HEK293 (cell line): ENCODE measurements around the gene CDC20.

ENCODE experiments used
- CTCF ChIA-PET: fragments of 350-600 bp; formaldehyde crosslinking; extraction: SDS; loops from one replicate; lab custom pipeline; 2021; ENCODE audit warnings: antibody characterized with exemption; lab: Yijun Ruan, JAX
- POLR2A ChIA-PET: fragments of 300-600 bp; formaldehyde crosslinking; extraction: SDS; loops from one replicate; lab custom pipeline; 2020; ENCODE audit warnings: antibody characterized with exemption, inconsistent platforms; lab: Yijun Ruan, JAX
- H3K27ac ChIP-seq: fragments of 200-500 bp; sonication (Bioruptor generic); 2 replicates; pipeline ENCODE4 v1.5.1; 2014; ENCODE audit warnings: low read depth, low read length, control low read depth, inconsistent platforms; ENCODE audit errors: extremely low read depth
- H3K36me3 ChIP-seq, 2 experiments: fragments of 200-500 bp in 1 of 2; sonication (Bioruptor generic) in 1 of 2; 1 replicate in 1 of 2; 2 replicates in 1 of 2; pipeline ENCODE4 v1.5.1; 2014 to 2017; ENCODE audit warnings: inconsistent platforms in 2 of 2, low read length in 2 of 2; ENCODE audit not compliant: control insufficient read depth in 2 of 2, insufficient read depth in 1 of 2
- H3K4me1 ChIP-seq: fragments of 200-500 bp; sonication (Bioruptor generic); 2 replicates; pipeline ENCODE4 v1.5.1; 2014; ENCODE audit warnings: mild to moderate bottlenecking, low read length, inconsistent platforms; ENCODE audit not compliant: control insufficient read depth, insufficient read depth
- H3K4me3 ChIP-seq: 2 replicates; pipeline ENCODE4 v1.5.1; 2011; ENCODE audit warnings: low read depth, mild to moderate bottlenecking, control low read depth, low read length, moderate library complexity
- H3K9me3 ChIP-seq: fragments of 200-500 bp; sonication (Bioruptor generic); 2 replicates; pipeline ENCODE4 v1.5.1; 2014; ENCODE audit warnings: low read depth, low read length, inconsistent platforms; ENCODE audit not compliant: control insufficient read depth, insufficient read depth
- BCL11A ChIP-seq: fragments of 450-650 bp; formaldehyde crosslinking; IDR thresholded peaks from 2 replicates; pipeline ENCODE4 v1.5.1; 2016; ENCODE audit warnings: low read depth, missing biosample characterization, missing genetic modification characterization
- FEZF1 ChIP-seq: fragments of 450-650 bp; formaldehyde crosslinking; IDR thresholded peaks from 2 replicates; pipeline ENCODE4 v1.5.1; 2016; ENCODE audit warnings: missing biosample characterization, missing genetic modification characterization
- HOXA7 ChIP-seq: sonication (generic); formaldehyde crosslinking; IDR thresholded peaks from 2 replicates; pipeline ENCODE4 v1.8.1; 2022; ENCODE audit warnings: missing genetic modification reagents, borderline replicate concordance
- KLF16 ChIP-seq: fragments of 450-650 bp; formaldehyde crosslinking; IDR thresholded peaks from 2 replicates; pipeline ENCODE4 v1.5.1; 2017; ENCODE audit warnings: missing biosample characterization, missing genetic modification characterization
- OSR2 ChIP-seq: fragments of 450-650 bp; formaldehyde crosslinking; IDR thresholded peaks from 2 replicates; pipeline ENCODE4 v1.5.1; 2016; ENCODE audit warnings: missing biosample characterization, missing genetic modification characterization
- SP3 ChIP-seq: fragments of 450-650 bp; formaldehyde crosslinking; IDR thresholded peaks from 2 replicates; pipeline ENCODE4 v1.5.1; 2016; ENCODE audit warnings: missing biosample characterization, missing genetic modification characterization
- TRIM28 ChIP-seq: IDR thresholded peaks from 2 replicates; pipeline ENCODE4 v1.6.1; 2011; ENCODE audit warnings: low read length, control low read depth, borderline replicate concordance
- YY2 ChIP-seq: fragments of 450-650 bp; formaldehyde crosslinking; IDR thresholded peaks from 2 replicates; pipeline ENCODE4 v1.5.1; 2016; ENCODE audit warnings: missing biosample characterization, missing genetic modification characterization
- ZNF140 ChIP-seq: fragments of 450-650 bp; formaldehyde crosslinking; IDR thresholded peaks from 2 replicates; pipeline ENCODE4 v1.5.1; 2016; ENCODE audit warnings: missing biosample characterization, missing genetic modification characterization
- ZNF211 ChIP-seq: fragments of 450-650 bp; formaldehyde crosslinking; IDR thresholded peaks from 2 replicates; pipeline ENCODE4 v1.5.1; 2016; ENCODE audit warnings: low read depth, missing biosample characterization, missing genetic modification characterization
- ZNF274 ChIP-seq, 2 experiments: fragments of 200-500 bp in 1 of 2; fragments of 450-650 bp in 1 of 2; sonication (Bioruptor generic) in 1 of 2; formaldehyde crosslinking in 1 of 2; IDR thresholded peaks; 2 replicates each; pipeline versions ENCODE4 v1.5.1 to v1.6.1; 2014 to 2016; ENCODE audit warnings: borderline replicate concordance in 1 of 2, inconsistent platforms in 1 of 2, low read length in 1 of 2, missing biosample characterization in 1 of 2, missing genetic modification characterization in 1 of 2
- ZNF366 ChIP-seq: fragments of 450-650 bp; formaldehyde crosslinking; conservative IDR thresholded peaks from 2 replicates; pipeline ENCODE4 v1.5.1; 2016; ENCODE audit warnings: missing biosample characterization, missing genetic modification characterization
- ZNF423 ChIP-seq: fragments of 450-650 bp; formaldehyde crosslinking; IDR thresholded peaks from 2 replicates; pipeline ENCODE4 v1.5.1; 2016; ENCODE audit warnings: missing biosample characterization, missing genetic modification characterization
- ZNF433 ChIP-seq: fragments of 450-650 bp; formaldehyde crosslinking; IDR thresholded peaks from 2 replicates; pipeline ENCODE4 v1.5.1; 2016; ENCODE audit warnings: missing biosample characterization, missing genetic modification characterization, low read depth
- ZNF501 ChIP-seq: fragments of 450-650 bp; formaldehyde crosslinking; IDR thresholded peaks from 2 replicates; pipeline ENCODE4 v1.5.1; 2016; ENCODE audit warnings: missing biosample characterization, missing genetic modification characterization
- ZNF624 ChIP-seq: fragments of 450-650 bp; formaldehyde crosslinking; IDR thresholded peaks from 2 replicates; pipeline ENCODE4 v1.5.1; 2017; ENCODE audit warnings: missing biosample characterization, missing genetic modification characterization
- ZNF768 ChIP-seq: fragments of 450-650 bp; formaldehyde crosslinking; IDR thresholded peaks from 2 replicates; pipeline ENCODE4 v1.5.1; 2018; ENCODE audit warnings: missing biosample characterization, mild to moderate bottlenecking, missing genetic modification characterization
- ZNF792 ChIP-seq: fragments of 450-650 bp; formaldehyde crosslinking; IDR thresholded peaks from 2 replicates; pipeline ENCODE4 v1.5.1; 2016; ENCODE audit warnings: missing biosample characterization, missing genetic modification characterization
- ZNF837 ChIP-seq: fragments of 450-650 bp; formaldehyde crosslinking; IDR thresholded peaks from 2 replicates; pipeline ENCODE4 v1.5.1; 2016; ENCODE audit warnings: missing biosample characterization, missing genetic modification characterization
- ZSCAN16 ChIP-seq: fragments of 450-650 bp; formaldehyde crosslinking; IDR thresholded peaks from 2 replicates; pipeline ENCODE4 v1.5.1; 2016; ENCODE audit warnings: missing biosample characterization, missing genetic modification characterization
- TF ChIP-seq, protein P1 (sequence below): fragments of 450-650 bp; formaldehyde crosslinking; IDR thresholded peaks from 2 replicates; pipeline ENCODE4; 2016; ENCODE audit warnings: missing biosample characterization, missing genetic modification characterization
- TF ChIP-seq, protein P2 (sequence below): fragments of 450-650 bp; IDR thresholded peaks from 2 replicates; pipeline ENCODE4 v1.5.1; 2018; ENCODE audit warnings: missing biosample characterization, mild to moderate bottlenecking, missing genetic modification characterization
- TF ChIP-seq, protein P3 (sequence below): fragments of 450-650 bp; formaldehyde crosslinking; IDR thresholded peaks from 2 replicates; pipeline ENCODE4 v1.5.1; 2016; ENCODE audit warnings: missing biosample characterization, missing genetic modification characterization
- TF ChIP-seq, protein P4 (sequence below): fragments of 450-650 bp; formaldehyde crosslinking; IDR thresholded peaks from 2 replicates; pipeline ENCODE4 v1.5.1; 2017; ENCODE audit warnings: missing biosample characterization, missing genetic modification characterization
- TF ChIP-seq, protein P5 (sequence below): fragments of 450-650 bp; formaldehyde crosslinking; IDR thresholded peaks from 2 replicates; pipeline ENCODE4 v1.5.1; 2016; ENCODE audit warnings: missing biosample characterization, missing genetic modification characterization

CDC20 gene

DNA sequence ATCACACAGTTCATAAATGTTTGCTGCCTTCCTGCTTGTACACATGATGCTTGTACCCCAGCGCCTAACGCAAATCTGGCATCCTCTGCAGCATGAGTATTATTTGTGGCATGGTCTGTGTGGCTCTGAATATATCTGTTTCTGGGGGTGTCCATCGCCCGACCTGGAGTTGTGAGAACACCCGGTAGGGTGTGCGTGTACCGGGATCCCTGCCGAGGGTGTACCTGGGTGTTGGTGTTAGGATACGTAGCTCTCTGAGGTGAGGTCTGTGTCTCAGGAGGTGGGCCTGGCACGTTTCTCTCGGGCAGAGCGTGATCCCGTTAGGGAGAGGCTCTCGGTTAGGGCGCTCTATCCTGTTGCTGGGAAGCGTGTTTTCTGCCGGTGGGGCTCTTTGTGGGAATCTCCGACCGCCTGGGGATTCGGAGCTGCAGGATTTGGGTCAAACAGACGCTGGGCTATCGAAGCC, 10.4 kb upstream of the CDC20 start (continued):
- TF ChIP-seq ZNF274 (IDR thresholded peaks at IDR 0.05; ENCODE audit: low read length): no peak
- no peak for TF ChIP-seq ZNF274 (tag by site-specific recombination; IDR thresholded peaks at IDR 0.05; ENCODE audit: borderline replicate concordance)
- TF ChIP-seq ZSCAN16 (tag by site-specific recombination): 0 out of 2 replicates have a peak, but pooled peaks have one; percentile 13
- peak; percentile 83 for TF ChIP-seq ZNF501
- TF ChIP-seq, protein P1, sequence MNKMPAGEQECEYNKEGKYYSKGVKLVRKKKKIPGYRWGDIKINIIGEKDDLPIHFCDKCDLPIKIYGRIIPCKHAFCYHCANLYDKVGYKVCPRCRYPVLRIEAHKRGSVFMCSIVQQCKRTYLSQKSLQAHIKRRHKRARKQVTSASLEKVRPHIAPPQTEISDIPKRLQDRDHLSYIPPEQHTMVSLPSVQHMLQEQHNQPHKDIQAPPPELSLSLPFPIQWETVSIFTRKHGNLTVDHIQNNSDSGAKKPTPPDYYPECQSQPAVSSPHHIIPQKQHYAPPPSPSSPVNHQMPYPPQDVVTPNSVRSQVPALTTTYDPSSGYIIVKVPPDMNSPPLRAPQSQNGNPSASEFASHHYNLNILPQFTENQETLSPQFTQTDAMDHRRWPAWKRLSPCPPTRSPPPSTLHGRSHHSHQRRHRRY (tag by site-specific recombination): no peak
- TF ChIP-seq FEZF1: no peak
- TF ChIP-seq ZNF433: no peak
- TF ChIP-seq, protein P2, sequence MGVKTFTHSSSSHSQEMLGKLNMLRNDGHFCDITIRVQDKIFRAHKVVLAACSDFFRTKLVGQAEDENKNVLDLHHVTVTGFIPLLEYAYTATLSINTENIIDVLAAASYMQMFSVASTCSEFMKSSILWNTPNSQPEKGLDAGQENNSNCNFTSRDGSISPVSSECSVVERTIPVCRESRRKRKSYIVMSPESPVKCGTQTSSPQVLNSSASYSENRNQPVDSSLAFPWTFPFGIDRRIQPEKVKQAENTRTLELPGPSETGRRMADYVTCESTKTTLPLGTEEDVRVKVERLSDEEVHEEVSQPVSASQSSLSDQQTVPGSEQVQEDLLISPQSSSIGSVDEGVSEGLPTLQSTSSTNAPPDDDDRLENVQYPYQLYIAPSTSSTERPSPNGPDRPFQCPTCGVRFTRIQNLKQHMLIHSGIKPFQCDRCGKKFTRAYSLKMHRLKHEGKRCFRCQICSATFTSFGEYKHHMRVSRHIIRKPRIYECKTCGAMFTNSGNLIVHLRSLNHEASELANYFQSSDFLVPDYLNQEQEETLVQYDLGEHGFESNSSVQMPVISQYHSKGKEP: no peak
- TF ChIP-seq ZNF140 (tag by site-specific recombination): no peak
- no peak for TF ChIP-seq ZNF366 (tag by site-specific recombination)
- TF ChIP-seq, protein P3, sequence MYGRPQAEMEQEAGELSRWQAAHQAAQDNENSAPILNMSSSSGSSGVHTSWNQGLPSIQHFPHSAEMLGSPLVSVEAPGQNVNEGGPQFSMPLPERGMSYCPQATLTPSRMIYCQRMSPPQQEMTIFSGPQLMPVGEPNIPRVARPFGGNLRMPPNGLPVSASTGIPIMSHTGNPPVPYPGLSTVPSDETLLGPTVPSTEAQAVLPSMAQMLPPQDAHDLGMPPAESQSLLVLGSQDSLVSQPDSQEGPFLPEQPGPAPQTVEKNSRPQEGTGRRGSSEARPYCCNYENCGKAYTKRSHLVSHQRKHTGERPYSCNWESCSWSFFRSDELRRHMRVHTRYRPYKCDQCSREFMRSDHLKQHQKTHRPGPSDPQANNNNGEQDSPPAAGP (tag by site-specific recombination): peak; percentile 66; the same call in 1 of the 2 replicates
- TF ChIP-seq HOXA7 (CRISPR knock-in tag): no peak
- TF ChIP-seq, protein P4, sequence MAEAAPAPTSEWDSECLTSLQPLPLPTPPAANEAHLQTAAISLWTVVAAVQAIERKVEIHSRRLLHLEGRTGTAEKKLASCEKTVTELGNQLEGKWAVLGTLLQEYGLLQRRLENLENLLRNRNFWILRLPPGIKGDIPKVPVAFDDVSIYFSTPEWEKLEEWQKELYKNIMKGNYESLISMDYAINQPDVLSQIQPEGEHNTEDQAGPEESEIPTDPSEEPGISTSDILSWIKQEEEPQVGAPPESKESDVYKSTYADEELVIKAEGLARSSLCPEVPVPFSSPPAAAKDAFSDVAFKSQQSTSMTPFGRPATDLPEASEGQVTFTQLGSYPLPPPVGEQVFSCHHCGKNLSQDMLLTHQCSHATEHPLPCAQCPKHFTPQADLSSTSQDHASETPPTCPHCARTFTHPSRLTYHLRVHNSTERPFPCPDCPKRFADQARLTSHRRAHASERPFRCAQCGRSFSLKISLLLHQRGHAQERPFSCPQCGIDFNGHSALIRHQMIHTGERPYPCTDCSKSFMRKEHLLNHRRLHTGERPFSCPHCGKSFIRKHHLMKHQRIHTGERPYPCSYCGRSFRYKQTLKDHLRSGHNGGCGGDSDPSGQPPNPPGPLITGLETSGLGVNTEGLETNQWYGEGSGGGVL (tag by site-specific recombination): no peak

DNA sequence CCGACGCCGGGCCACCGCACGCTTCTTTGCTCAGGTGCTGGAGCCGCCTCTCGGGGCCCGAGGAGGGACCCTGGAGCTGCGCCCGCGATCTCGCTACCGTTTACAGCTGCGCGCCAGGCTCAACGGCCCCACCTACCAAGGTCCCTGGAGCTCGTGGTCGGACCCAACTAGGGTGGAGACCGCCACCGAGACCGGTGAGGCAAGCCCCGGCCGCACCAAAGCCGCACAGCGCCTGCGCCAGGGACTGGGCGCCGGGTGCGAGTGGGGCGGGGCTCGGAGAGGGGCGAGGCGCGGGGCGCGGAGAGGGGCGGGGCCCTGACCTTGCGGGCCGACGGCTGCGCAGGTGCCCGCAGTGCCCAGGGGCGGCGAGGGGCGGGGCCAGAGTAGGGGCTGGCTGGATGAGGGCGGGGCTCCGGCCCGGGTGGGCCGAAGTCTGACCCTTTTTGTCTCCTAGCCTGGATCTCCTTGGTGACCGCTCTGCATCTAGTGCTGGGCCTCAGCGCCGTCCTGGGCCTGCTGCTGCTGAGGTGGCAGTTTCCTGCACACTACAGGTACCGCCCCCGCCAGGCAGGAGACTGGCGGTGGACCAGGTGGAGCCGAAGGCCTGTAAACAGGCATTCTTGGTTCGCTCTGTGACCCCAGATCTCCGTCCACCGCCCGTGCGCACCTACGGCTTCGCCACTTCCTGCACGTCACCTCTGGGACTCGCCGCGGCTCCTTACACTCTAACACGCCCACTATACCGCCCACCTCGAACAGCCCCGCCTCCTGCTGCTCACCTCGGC, 9.8 kb upstream of the CDC20 start:
- POLR2A ChIA-PET: interaction anchor here (0.6 to 2.3 kb wide), 8 partner anchors 9 to 301 kb away, joined by 3 to 32 read pairs (median 4); partner anchors contain the start of genes CDC20, ELOVL1 and KDM4A
- H3K4me3 ChIP-seq: peak overlapping the region; percentile 55
- 0 out of 2 replicates have a peak, but pooled peaks cover 3% of the 10 kb centered on the region for H3K4me1 ChIP-seq
- peak overlapping the region; percentile 77 for H3K27ac ChIP-seq
- no peaks in the 10 kb centered on the region for H3K9me3 ChIP-seq
- CTCF ChIA-PET: interaction anchor here (0.7 to 2.1 kb wide), 3 partner anchors 9 to 55 kb away, joined by 3 to 6 read pairs (median 3); partner anchors contain the start of gene CDC20
- no peaks in the 10 kb centered on the region for H3K36me3 ChIP-seq
- TF ChIP-seq ZNF792 (tag by site-specific recombination): no peak
- TF ChIP-seq ZNF211 (tag by site-specific recombination): no peak
- TF ChIP-seq YY2 (tag by site-specific recombination): 0 out of 2 replicates have a peak, but pooled peaks have one; percentile 18
- TF ChIP-seq SP3 (tag by site-specific recombination): peak; percentile 98
- 0 out of 2 replicates have a peak, but pooled peaks have one; percentile 42 for TF ChIP-seq ZNF768 (tag by site-specific recombination)
- no peak for TF ChIP-seq ZNF624 (tag by site-specific recombination)
- 0 out of 2 replicates have a peak, but pooled peaks have one; percentile 6 for TF ChIP-seq OSR2 (tag by site-specific recombination)
- TF ChIP-seq KLF16 (tag by site-specific recombination): peak; percentile 84
- peak; percentile 51; the same call in 1 of the 2 replicates for TF ChIP-seq ZNF423 (tag by site-specific recombination)
- no peak for TF ChIP-seq ZNF837 (tag by site-specific recombination)
- no peak for TF ChIP-seq TRIM28
- 0 out of 2 replicates have a peak, but pooled peaks have one; percentile 39 for TF ChIP-seq BCL11A (tag by site-specific recombination)
- TF ChIP-seq, protein P5, sequence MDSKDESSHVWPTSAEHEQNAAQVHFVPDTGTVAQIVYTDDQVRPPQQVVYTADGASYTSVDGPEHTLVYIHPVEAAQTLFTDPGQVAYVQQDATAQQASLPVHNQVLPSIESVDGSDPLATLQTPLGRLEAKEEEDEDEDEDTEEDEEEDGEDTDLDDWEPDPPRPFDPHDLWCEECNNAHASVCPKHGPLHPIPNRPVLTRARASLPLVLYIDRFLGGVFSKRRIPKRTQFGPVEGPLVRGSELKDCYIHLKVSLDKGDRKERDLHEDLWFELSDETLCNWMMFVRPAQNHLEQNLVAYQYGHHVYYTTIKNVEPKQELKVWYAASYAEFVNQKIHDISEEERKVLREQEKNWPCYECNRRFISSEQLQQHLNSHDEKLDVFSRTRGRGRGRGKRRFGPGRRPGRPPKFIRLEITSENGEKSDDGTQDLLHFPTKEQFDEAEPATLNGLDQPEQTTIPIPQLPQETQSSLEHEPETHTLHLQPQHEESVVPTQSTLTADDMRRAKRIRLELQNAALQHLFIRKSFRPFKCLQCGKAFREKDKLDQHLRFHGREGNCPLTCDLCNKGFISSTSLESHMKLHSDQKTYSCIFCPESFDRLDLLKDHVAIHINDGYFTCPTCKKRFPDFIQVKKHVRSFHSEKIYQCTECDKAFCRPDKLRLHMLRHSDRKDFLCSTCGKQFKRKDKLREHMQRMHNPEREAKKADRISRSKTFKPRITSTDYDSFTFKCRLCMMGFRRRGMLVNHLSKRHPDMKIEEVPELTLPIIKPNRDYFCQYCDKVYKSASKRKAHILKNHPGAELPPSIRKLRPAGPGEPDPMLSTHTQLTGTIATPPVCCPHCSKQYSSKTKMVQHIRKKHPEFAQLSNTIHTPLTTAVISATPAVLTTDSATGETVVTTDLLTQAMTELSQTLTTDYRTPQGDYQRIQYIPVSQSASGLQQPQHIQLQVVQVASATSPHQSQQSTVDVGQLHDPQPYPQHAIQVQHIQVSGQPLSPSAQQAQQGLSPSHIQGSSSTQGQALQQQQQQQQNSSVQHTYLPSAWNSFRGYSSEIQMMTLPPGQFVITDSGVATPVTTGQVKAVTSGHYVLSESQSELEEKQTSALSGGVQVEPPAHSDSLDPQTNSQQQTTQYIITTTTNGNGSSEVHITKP (tag by site-specific recombination): peak; percentile 67
